Keratinocyte (primary cell): ENCODE data around the gene ATP2A3. TPM values are rescaled to one million over a fixed set of nuclear protein-coding genes. Genes with fewer than 3 reads are reported as not detected.

Experiments
- DNase-seq: peaks from one replicate; pipeline ENCODE4 v3.0.0-alpha.2; 2011; ENCODE audit warnings: low read depth, missing footprints, low spot score
- FAIRE-seq: peaks from 2 replicates; lab custom pipeline; 2011; peaks lifted over from hg19 to GRCh38; lab: Jason Lieb, UNC
- H2AFZ ChIP-seq: 2 replicates; pipeline ENCODE4 v1.6.0; 2012; ENCODE audit warnings: low read length, control low read depth, inconsistent platforms; ENCODE audit not compliant: control insufficient read depth
- H3K27ac ChIP-seq: 2 replicates; pipeline ENCODE4 v1.5.1; 2011; ENCODE audit warnings: low read length; ENCODE audit not compliant: control insufficient read depth, insufficient read depth
- H3K27me3 ChIP-seq: 3 replicates; pipeline ENCODE4 v1.6.0; 2011; ENCODE audit warnings: low read length; ENCODE audit not compliant: control insufficient read depth, insufficient read depth; ENCODE audit errors: extremely low read depth
- H3K36me3 ChIP-seq, 2 experiments: 2 replicates in 1 of 2; 3 replicates in 1 of 2; pipeline ENCODE4 v1.5.1; 2011; ENCODE audit warnings: low read length in 2 of 2, mild to moderate bottlenecking in 1 of 2; ENCODE audit not compliant: control insufficient read depth in 2 of 2, insufficient read depth in 2 of 2; ENCODE audit errors: extremely low read depth in 1 of 2
- H3K4me1 ChIP-seq: 3 replicates; pipeline ENCODE4 v1.5.1; 2011; ENCODE audit warnings: low read length; ENCODE audit not compliant: control insufficient read depth, insufficient read depth; ENCODE audit errors: extremely low read depth
- H3K4me2 ChIP-seq: 3 replicates; pipeline ENCODE4 v1.6.0; 2011; ENCODE audit warnings: low read depth, low read length; ENCODE audit not compliant: control insufficient read depth, insufficient read depth; ENCODE audit errors: extremely low read depth
- H3K4me3 ChIP-seq, 3 experiments: fragments of 200-600 bp in 1 of 3; sonication (generic) in 1 of 3; 2 replicates in 2 of 3; 3 replicates in 1 of 3; pipeline ENCODE4 v1.5.1; 2011 to 2016; ENCODE audit warnings: low read length in 3 of 3, mild to moderate bottlenecking in 3 of 3, control low read depth in 2 of 3, inconsistent platforms in 1 of 3, low read depth in 1 of 3, mixed read lengths in 1 of 3, mixed run types in 1 of 3, moderate library complexity in 1 of 3; ENCODE audit not compliant: control insufficient read depth in 2 of 3, insufficient read depth in 2 of 3; ENCODE audit errors: extremely low read depth in 1 of 3
- H3K79me2 ChIP-seq: 2 replicates; pipeline ENCODE4 v1.6.0; 2012; ENCODE audit warnings: low read length; ENCODE audit not compliant: control insufficient read depth, insufficient read depth
- H3K9ac ChIP-seq: 3 replicates; pipeline ENCODE4 v1.6.0; 2011; ENCODE audit warnings: low read length; ENCODE audit not compliant: control insufficient read depth, insufficient read depth; ENCODE audit errors: extremely low read depth
- H3K9me1 ChIP-seq: 3 replicates; pipeline ENCODE4 v1.6.0; 2011; ENCODE audit warnings: low read length; ENCODE audit not compliant: control insufficient read depth, insufficient read depth; ENCODE audit errors: extremely low read depth
- H3K9me3 ChIP-seq: 2 replicates; pipeline ENCODE4 v1.5.1; 2012; ENCODE audit warnings: low read depth, low read length; ENCODE audit not compliant: control insufficient read depth
- H4K20me1 ChIP-seq: 3 replicates; pipeline ENCODE4 v1.6.0; 2011; ENCODE audit warnings: low read length; ENCODE audit not compliant: control insufficient read depth, insufficient read depth; ENCODE audit errors: extremely low read depth
- EZH2 ChIP-seq: IDR thresholded peaks from one replicate; pipeline ENCODE4 v1.6.1; 2012; ENCODE audit warnings: inconsistent platforms, mild to moderate bottlenecking, low read length, moderate library complexity
- dilution Hi-C: fragments of 300-500 bp; cut with MboI; formaldehyde crosslinking; loops from one replicate; pipeline ENCODE4 v1.7.0; 2020; ENCODE audit warnings: low sequenced_read_pairs; ENCODE audit not compliant: extremely low pct_ligation_motif_present
- polyA plus RNA-seq, 5 experiments: library from polyadenylated mRNA; depleted of rRNA in 3 of 5; stranded (reverse) in 3 of 5; stranded (forward) in 1 of 5; unstranded in 1 of 5; fragments of >200 nt; gene quantifications; 1 replicate in 1 of 5; 2 replicates in 3 of 5; 3 replicates in 1 of 5; pipeline versions ENCODE4 v1.2.1 to v1.2.3, GENCODE V29; 2011 to 2012; ENCODE audit warnings: missing spikeins in 2 of 5, low read depth in 1 of 5, low replicate concordance in 1 of 5
- TF ChIP-seq, protein P1 (sequence below), 3 experiments: IDR thresholded peaks in 1 of 3; conservative IDR thresholded peaks in 1 of 3; optimal IDR thresholded peaks in 1 of 3; 2 replicates in 2 of 3; 3 replicates in 1 of 3; pipeline versions ENCODE3 to v1.5.1; 2011; ENCODE audit warnings: low read length in 3 of 3, mild to moderate bottlenecking in 3 of 3, moderate library complexity in 2 of 3, control low read depth in 1 of 3, inconsistent platforms in 1 of 3; ENCODE audit not compliant: insufficient read depth in 2 of 3; ENCODE audit errors: extremely low read depth in 1 of 3

The ATP2A3 gene
- polyA plus RNA-seq, 1 donor (not counting 4 experiments of a cell fraction or from before 2014, with no cell fraction given) = 0.13 TPM

DNA sequence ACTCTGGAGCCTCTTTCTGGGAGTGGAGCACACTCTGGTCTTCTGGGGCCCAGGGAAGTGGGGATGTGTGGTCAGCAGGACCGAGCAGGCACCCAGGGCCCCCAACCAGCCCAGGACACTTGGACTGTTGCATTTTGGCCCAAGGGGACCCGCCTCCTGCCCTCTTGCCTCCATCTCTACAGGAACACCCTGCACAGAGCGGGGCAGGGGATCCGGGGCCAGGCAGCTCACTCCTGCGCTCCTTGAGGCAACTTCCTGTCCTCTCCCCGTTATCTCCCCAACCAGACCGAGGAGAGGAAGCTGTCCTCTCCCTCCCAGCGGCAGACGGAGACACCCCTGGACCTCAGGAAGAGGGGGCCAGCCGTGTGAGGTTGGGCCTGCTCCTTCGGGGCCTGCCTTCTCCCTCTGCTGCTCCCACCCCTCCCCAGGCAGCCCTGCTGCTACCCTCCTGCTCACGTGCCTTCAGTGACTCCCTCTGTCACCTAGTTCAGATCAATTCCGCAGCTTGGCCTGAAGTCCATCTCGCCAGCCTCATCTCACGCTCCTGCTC lies 10.0 kb upstream of the ATP2A3 start:
- Histone ChIP-seq H2AFZ (no peak overlapping the region), H3K27ac (no peak overlapping the region)
- FAIRE-seq = no peak

GRCh38 chr17:3973495-3974137 lies 9.4 kb upstream of the ATP2A3 start:
- no peak for FAIRE-seq

More for the DNA sequence above, 10.0 kb upstream of the ATP2A3 start:
- no peaks in the 10 kb centered on the region for H3K27me3 ChIP-seq
- no peaks in the 10 kb centered on the region for H4K20me1 ChIP-seq
- no peaks in the 10 kb centered on the region for H3K9me1 ChIP-seq
- H3K9ac ChIP-seq = no peak overlapping the region
- dilution Hi-C loops = no loop called here
- no peak overlapping the region for H3K4me2 ChIP-seq
- TF ChIP-seq, protein P1, sequence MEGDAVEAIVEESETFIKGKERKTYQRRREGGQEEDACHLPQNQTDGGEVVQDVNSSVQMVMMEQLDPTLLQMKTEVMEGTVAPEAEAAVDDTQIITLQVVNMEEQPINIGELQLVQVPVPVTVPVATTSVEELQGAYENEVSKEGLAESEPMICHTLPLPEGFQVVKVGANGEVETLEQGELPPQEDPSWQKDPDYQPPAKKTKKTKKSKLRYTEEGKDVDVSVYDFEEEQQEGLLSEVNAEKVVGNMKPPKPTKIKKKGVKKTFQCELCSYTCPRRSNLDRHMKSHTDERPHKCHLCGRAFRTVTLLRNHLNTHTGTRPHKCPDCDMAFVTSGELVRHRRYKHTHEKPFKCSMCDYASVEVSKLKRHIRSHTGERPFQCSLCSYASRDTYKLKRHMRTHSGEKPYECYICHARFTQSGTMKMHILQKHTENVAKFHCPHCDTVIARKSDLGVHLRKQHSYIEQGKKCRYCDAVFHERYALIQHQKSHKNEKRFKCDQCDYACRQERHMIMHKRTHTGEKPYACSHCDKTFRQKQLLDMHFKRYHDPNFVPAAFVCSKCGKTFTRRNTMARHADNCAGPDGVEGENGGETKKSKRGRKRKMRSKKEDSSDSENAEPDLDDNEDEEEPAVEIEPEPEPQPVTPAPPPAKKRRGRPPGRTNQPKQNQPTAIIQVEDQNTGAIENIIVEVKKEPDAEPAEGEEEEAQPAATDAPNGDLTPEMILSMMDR (optimal IDR thresholded peaks at IDR 0.05 in 1 of 3, IDR thresholded peaks at IDR 0.05 in 1 of 3, conservative IDR thresholded peaks at IDR 0.05 in 1 of 3; ENCODE audit: extremely low read depth in 1 of 3, insufficient read depth in 2 of 3, low read length in 3 of 3) = no peak
- no peak for TF ChIP-seq EZH2
- H3K4me1 ChIP-seq = no peaks in the 10 kb centered on the region
- no peaks in the 10 kb centered on the region for H3K79me2 ChIP-seq
- H3K9me3 ChIP-seq = peaks cover 2% of the 10 kb centered on the region
- no peaks in the 10 kb centered on the region for H3K36me3 ChIP-seq
- no peak overlapping the region for H3K4me3 ChIP-seq
- DNase-seq = no peak

More at GRCh38 chr17:3973495-3974137, 9.4 kb upstream of the ATP2A3 start:
- TF ChIP-seq EZH2 = no peak
- TF ChIP-seq, protein P1 (optimal IDR thresholded peaks at IDR 0.05 in 1 of 3, IDR thresholded peaks at IDR 0.05 in 1 of 3, conservative IDR thresholded peaks at IDR 0.05 in 1 of 3; ENCODE audit: extremely low read depth in 1 of 3, insufficient read depth in 2 of 3, low read length in 3 of 3) = no peak
- H3K36me3 ChIP-seq = no peaks in the 10 kb centered on the region
- H3K27me3 ChIP-seq = no peaks in the 10 kb centered on the region
- H2AFZ ChIP-seq = no peak overlapping the region
- H3K9me3 ChIP-seq = peaks cover 2% of the 10 kb centered on the region
- H3K79me2 ChIP-seq = no peaks in the 10 kb centered on the region
- H3K27ac ChIP-seq = no peak overlapping the region
- H3K4me3 ChIP-seq = no peak overlapping the region
- H4K20me1 ChIP-seq = no peaks in the 10 kb centered on the region
- dilution Hi-C loops = no loop called here
- no peak overlapping the region for H3K9ac ChIP-seq
- DNase-seq = no peak
- no peak overlapping the region for H3K4me2 ChIP-seq
- H3K9me1 ChIP-seq = no peaks in the 10 kb centered on the region
- no peaks in the 10 kb centered on the region for H3K4me1 ChIP-seq
